GM18517 (cell line): Measurements from ENCODE around the gene PACS1.
A peak's percentile ranks its signal among the peaks of the same experiment; 100 is the strongest.

Source experiments
- ATAC-seq: cut with Tn5 transposase; IDR thresholded peaks from one replicate; pipeline ENCODE4 v1.9.1; 2021; ENCODE audit warnings: mild to moderate bottlenecking, moderate library complexity; ENCODE audit not compliant: unreplicated experiment

PACS1 gene

GRCh38 chr11:66219846-66220565 lies 149.9 kb downstream of the PACS1 start:
- ATAC-seq = no peak

- ATAC-seq = no peak
Measured at GRCh38 chr11:66220566-66220935, 150.5 kb downstream of the PACS1 start.

- no peak for ATAC-seq
Measured at GRCh38 chr11:66221012-66221411, 150.9 kb downstream of the PACS1 start.

GRCh38 chr11:66221726-66222236 lies 151.7 kb downstream of the PACS1 start:
- ATAC-seq = no peak

- ATAC-seq = peak; percentile 81
Measured at GRCh38 chr11:66222358-66223149, 152.5 kb downstream of the PACS1 start.

GRCh38 chr11:66224226-66224855 lies 154.3 kb downstream of the PACS1 start:
- no peak for ATAC-seq

GRCh38 chr11:66225066-66225465 lies 155.0 kb downstream of the PACS1 start:
- no peak for ATAC-seq

- ATAC-seq = no peak
Measured at GRCh38 chr11:66226101-66226500, 156.0 kb downstream of the PACS1 start.

- no peak for ATAC-seq
Measured at GRCh38 chr11:66227700-66228099, 157.6 kb downstream of the PACS1 start.

GRCh38 chr11:66228521-66228920 lies 158.4 kb downstream of the PACS1 start:
- ATAC-seq = no peak

GRCh38 chr11:66230156-66230555 lies 160.1 kb downstream of the PACS1 start:
- no peak for ATAC-seq

- no peak for ATAC-seq
Measured at GRCh38 chr11:66230978-66231377, 160.9 kb downstream of the PACS1 start.

GRCh38 chr11:66231561-66231960 lies 161.5 kb downstream of the PACS1 start:
- no peak for ATAC-seq

GRCh38 chr11:66232769-66233168 lies 162.7 kb downstream of the PACS1 start:
- ATAC-seq = no peak

GRCh38 chr11:66233301-66233700 lies 163.2 kb downstream of the PACS1 start:
- no peak for ATAC-seq

GRCh38 chr11:66235141-66235540 lies 165.1 kb downstream of the PACS1 start:
- ATAC-seq = no peak

GRCh38 chr11:66237867-66238266 lies 167.8 kb downstream of the PACS1 start:
- no peak for ATAC-seq

GRCh38 chr11:66238786-66239413 lies 168.8 kb downstream of the PACS1 start:
- ATAC-seq = no peak

GRCh38 chr11:66239511-66239910 lies 169.4 kb downstream of the PACS1 start:
- ATAC-seq = no peak

- ATAC-seq = no peak
Measured at GRCh38 chr11:66239998-66240780, 170.1 kb downstream of the PACS1 start.

- ATAC-seq = no peak
Measured at GRCh38 chr11:66240781-66241136, 170.7 kb downstream of the PACS1 start.
